Activated T-helper 2 cell treated with anti-CD3 and anti-CD28 coated beads, Interferon-gamma antibody, Interleukin-2, Interleukin-4, amounts not matched to agents 10 μg/mL and 5 μg/mL and 100 μg/mL, durations not matched to agents 14 hours and 24 hours and 36 hours (primary cell): ENCODE measurements around the gene C22orf15. TPM values are rescaled to one million over a fixed set of nuclear protein-coding genes. Genes with fewer than 3 reads are reported as not detected.

Source experiments
- DNase-seq: peaks from one replicate; pipeline ENCODE4 v3.0.0; 2021; ENCODE audit warnings: low spot score
- H3K27ac Mint-ChIP-seq: one replicate; pipeline ENCODE4 v1.8.0; 2021; ENCODE audit warnings: mixed read lengths
- H3K27me3 Mint-ChIP-seq: one replicate; pipeline ENCODE4 v1.8.0; 2021; ENCODE audit warnings: low read depth, mixed read lengths
- H3K36me3 Mint-ChIP-seq: one replicate; pipeline ENCODE4 v1.8.0; 2021; ENCODE audit warnings: low read depth, mixed read lengths
- H3K4me1 Mint-ChIP-seq: one replicate; pipeline ENCODE4 v1.8.0; 2021; ENCODE audit warnings: low read depth, mixed read lengths
- H3K4me3 Mint-ChIP-seq: one replicate; pipeline ENCODE4 v1.8.0; 2021; ENCODE audit warnings: low read depth, mild to moderate bottlenecking, moderate library complexity, mixed read lengths
- H3K9me3 Mint-ChIP-seq: one replicate; pipeline ENCODE4 v1.8.0; 2021; ENCODE audit warnings: mixed read lengths
- intact Hi-C: fragments of 100-400 bp; cut with micrococcal nuclease; formaldehyde crosslinking; loops from one replicate; pipeline ENCODE4 v1.15.1; 2023
- total RNA-seq: library from RNA; stranded (reverse); gene quantifications from 2 replicates; pipeline ENCODE4 v1.2.3, GENCODE V29; 2022

C22orf15 gene
- total RNA-seq, 1 donor from 2014 or later: 0.52 TPM

DNA sequence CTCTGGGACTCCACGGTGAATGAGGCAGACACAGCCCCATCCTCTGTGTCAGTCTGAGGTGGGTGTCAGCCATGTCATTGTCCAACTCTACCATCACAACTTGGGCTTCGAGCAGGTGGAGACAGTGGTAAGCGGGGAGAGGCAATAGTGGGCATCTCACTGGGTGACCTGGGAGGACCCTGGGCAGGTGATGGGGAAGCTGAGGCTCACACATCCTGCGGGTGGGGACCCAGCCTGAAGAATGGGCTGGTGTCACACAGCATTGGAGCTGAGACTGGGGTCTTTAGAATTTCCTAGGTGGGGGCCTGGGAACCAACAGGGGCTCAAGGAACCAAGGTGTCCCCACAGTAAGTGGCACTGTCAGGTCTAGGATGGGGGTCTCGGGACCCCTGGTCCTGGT, 16.9 kb downstream of the C22orf15 start:
- intact Hi-C loops: no loop called here
- Mint-ChIP-seq H3K27ac (no peak overlapping the region), H3K9me3 (no peaks in the 10 kb centered on the region), H3K4me3 (no peak overlapping the region), H3K36me3 (no peaks in the 10 kb centered on the region), H3K27me3 (peaks cover 3% of the 10 kb centered on the region), H3K4me1 (peaks cover 4% of the 10 kb centered on the region)
- DNase-seq: no peak

DNA sequence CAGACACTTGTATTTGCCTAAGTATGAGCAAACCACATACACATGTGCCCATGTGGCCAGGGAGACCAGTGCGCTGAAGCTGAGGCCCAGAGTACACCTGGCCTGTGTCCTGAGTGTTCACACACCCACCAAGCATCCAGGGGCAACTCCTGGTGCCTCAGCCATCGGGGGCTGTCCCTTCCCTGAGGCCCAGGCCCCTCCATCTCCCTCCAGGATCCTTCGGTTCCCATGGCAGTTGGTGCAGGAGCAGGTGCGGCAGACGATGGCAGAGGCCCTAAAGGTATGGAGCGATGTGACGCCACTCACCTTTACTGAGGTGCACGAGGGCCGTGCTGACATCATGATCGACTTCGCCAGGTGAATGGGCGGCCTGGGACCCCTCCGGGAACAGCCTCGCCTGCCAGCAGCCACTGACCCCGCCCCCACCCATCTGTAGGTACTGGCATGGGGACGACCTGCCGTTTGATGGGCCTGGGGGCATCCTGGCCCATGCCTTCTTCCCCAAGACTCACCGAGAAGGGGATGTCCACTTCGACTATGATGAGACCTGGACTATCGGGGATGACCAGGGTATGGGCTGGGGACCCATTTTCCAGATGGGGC, 17.5 kb downstream of the C22orf15 start:
- intact Hi-C loops: no loop called here
- no peak overlapping the region for H3K4me3 Mint-ChIP-seq
- no peak overlapping the region for H3K27ac Mint-ChIP-seq
- H3K27me3 Mint-ChIP-seq: no peaks in the 10 kb centered on the region
- peaks cover 4% of the 10 kb centered on the region for H3K4me1 Mint-ChIP-seq
- no peaks in the 10 kb centered on the region for H3K36me3 Mint-ChIP-seq
- DNase-seq: no peak
- H3K9me3 Mint-ChIP-seq: no peaks in the 10 kb centered on the region

DNA sequence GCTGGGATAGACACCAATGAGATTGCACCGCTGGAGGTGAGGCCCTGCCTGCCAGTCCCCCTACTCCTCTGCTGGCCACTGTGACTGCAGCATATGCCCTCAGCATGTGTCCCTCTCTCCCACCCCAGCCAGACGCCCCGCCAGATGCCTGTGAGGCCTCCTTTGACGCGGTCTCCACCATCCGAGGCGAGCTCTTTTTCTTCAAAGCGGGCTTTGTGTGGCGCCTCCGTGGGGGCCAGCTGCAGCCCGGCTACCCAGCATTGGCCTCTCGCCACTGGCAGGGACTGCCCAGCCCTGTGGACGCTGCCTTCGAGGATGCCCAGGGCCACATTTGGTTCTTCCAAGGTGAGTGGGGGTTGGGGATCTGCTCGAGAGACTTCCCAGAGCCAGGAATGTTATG, 18.3 kb downstream of the C22orf15 start:
- no peak for DNase-seq
- Mint-ChIP-seq H3K36me3 (no peaks in the 10 kb centered on the region), H3K4me3 (no peak overlapping the region), H3K27ac (no peak overlapping the region), H3K4me1 (peaks cover 4% of the 10 kb centered on the region), H3K27me3 (no peaks in the 10 kb centered on the region), H3K9me3 (no peaks in the 10 kb centered on the region)
- intact Hi-C loops: no loop called here

DNA sequence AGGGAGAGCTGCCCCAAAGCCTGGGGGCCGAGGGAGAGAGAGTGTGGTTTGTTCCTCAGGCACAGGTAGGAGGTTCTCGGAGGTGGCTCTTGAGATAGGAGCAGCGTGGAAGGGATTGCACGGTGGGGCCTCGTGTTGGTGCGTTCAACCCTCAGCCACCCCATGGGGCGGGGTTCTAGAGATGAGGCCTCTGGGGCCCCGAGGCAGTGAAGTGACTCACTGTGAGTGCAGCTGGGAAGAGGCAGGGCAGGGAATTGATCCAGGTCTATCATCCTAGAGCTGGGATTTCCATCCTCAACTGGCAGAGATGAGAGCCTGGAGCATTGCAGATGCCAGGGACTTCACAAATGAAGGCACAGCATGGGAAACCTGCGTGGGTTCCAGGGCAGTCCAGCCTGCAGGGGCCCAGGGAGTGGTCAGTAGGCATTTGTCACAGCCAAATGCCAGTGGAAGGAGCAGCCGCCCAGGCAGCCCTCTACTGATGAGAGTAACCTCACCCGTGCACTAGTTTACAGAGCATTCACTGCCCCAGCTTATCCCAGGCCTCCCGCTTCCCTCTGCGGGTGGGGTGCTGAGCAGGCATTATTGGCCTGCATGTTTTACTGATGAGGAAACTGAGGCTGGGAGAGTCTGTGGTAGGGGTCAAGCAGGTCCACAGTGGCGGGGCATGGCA, 18.9 kb downstream of the C22orf15 start:
- no peak for DNase-seq
- H3K4me1 Mint-ChIP-seq: peaks cover 9% of the 10 kb centered on the region
- no peaks in the 10 kb centered on the region for H3K27me3 Mint-ChIP-seq
- H3K4me3 Mint-ChIP-seq: no peak overlapping the region
- no peaks in the 10 kb centered on the region for H3K9me3 Mint-ChIP-seq
- H3K27ac Mint-ChIP-seq: no peak overlapping the region
- no peaks in the 10 kb centered on the region for H3K36me3 Mint-ChIP-seq
- intact Hi-C loops: no loop called here

DNA sequence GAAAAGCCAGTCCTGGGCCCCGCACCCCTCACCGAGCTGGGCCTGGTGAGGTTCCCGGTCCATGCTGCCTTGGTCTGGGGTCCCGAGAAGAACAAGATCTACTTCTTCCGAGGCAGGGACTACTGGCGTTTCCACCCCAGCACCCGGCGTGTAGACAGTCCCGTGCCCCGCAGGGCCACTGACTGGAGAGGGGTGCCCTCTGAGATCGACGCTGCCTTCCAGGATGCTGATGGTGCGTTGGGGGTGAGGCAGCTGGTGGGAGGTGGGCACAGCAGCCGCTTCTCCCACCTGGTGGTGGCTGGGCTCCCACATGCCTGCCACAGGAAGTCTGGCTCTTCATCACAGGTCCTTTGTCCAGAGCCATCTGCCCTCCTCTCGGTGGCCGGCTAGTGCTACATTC, 19.5 kb downstream of the C22orf15 start:
- intact Hi-C loops: no loop called here
- no peak overlapping the region for H3K27ac Mint-ChIP-seq
- peaks cover 10% of the 10 kb centered on the region for H3K4me1 Mint-ChIP-seq
- H3K4me3 Mint-ChIP-seq: no peak overlapping the region
- no peaks in the 10 kb centered on the region for H3K36me3 Mint-ChIP-seq
- no peaks in the 10 kb centered on the region for H3K27me3 Mint-ChIP-seq
- DNase-seq: no peak
- H3K9me3 Mint-ChIP-seq: no peaks in the 10 kb centered on the region

DNA sequence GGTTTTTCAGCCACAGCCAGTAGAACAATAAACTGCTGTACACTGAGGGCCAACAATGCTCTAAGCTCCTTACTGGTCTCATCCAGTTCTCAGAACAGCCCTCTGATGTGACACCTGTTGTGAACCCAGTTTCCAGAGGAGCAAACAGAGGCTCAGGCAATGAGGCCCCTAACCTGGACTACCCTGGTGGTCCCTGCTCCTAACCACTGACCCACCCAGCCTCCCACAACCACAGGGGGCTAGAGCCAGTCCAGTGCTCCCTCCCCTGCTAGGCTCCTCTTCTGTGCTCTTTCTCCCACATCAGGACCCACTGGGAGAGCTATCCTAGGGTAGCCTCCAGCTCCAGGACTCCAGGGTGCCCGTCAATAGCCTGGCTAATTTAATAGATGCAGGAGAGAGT, 19.9 kb downstream of the C22orf15 start:
- H3K27ac Mint-ChIP-seq: no peak overlapping the region
- H3K36me3 Mint-ChIP-seq: no peaks in the 10 kb centered on the region
- H3K4me1 Mint-ChIP-seq: peaks cover 12% of the 10 kb centered on the region
- no peaks in the 10 kb centered on the region for H3K9me3 Mint-ChIP-seq
- H3K27me3 Mint-ChIP-seq: no peaks in the 10 kb centered on the region
- DNase-seq: no peak
- no peak overlapping the region for H3K4me3 Mint-ChIP-seq
- intact Hi-C loops: no loop called here

DNA sequence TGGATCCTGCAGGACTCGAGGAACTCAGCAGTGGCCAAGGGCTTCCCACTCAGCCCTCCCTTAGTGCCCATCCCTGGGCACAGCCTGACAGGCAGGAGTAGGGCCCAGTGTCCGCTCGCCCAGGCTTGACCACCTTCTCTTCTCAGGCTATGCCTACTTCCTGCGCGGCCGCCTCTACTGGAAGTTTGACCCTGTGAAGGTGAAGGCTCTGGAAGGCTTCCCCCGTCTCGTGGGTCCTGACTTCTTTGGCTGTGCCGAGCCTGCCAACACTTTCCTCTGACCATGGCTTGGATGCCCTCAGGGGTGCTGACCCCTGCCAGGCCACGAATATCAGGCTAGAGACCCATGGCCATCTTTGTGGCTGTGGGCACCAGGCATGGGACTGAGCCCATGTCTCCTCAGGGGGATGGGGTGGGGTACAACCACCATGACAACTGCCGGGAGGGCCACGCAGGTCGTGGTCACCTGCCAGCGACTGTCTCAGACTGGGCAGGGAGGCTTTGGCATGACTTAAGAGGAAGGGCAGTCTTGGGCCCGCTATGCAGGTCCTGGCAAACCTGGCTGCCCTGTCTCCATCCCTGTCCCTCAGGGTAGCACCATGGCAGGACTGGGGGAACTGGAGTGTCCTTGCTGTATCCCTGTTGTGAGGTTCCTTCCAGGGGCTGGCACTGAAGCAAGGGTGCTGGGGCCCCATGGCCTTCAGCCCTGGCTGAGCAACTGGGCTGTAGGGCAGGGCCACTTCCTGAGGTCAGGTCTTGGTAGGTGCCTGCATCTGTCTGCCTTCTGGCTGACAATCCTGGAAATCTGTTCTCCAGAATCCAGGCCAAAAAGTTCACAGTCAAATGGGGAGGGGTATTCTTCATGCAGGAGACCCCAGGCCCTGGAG, 20.7 kb downstream of the C22orf15 start:
- Mint-ChIP-seq H3K4me1 (peaks cover 19% of the 10 kb centered on the region), H3K9me3 (no peaks in the 10 kb centered on the region), H3K27me3 (no peaks in the 10 kb centered on the region), H3K36me3 (no peaks in the 10 kb centered on the region), H3K4me3 (no peak overlapping the region), H3K27ac (no peak overlapping the region)
- intact Hi-C loops: no loop called here
- DNase-seq: no peak

DNA sequence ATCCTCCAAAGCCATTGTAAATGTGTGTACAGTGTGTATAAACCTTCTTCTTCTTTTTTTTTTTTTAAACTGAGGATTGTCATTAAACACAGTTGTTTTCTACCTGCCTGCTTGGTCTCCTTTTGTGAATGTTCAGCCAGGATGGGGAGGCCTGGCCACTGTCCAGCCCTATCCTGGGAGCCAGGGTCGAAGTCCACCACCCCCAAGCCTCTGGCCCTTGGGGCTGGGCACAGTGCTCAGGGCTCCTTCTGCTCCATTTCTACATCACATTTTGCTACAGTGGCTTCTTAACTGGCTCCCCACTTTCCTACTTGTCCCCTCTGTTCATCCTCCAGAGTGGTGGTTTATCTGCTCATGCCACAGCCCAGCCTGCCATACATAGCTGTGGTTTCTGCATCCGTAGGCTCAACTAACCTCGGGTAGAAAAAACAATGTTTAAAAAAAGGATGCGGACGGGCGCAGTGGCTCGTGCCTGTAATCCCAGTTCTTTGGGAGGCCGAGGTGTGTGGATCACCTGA, 21.5 kb downstream of the C22orf15 start:
- Mint-ChIP-seq H3K4me3 (no peak overlapping the region), H3K27ac (no peak overlapping the region), H3K9me3 (no peaks in the 10 kb centered on the region), H3K27me3 (no peaks in the 10 kb centered on the region), H3K36me3 (no peaks in the 10 kb centered on the region), H3K4me1 (peaks cover 19% of the 10 kb centered on the region)
- intact Hi-C loops: no loop called here
- no peak for DNase-seq

DNA sequence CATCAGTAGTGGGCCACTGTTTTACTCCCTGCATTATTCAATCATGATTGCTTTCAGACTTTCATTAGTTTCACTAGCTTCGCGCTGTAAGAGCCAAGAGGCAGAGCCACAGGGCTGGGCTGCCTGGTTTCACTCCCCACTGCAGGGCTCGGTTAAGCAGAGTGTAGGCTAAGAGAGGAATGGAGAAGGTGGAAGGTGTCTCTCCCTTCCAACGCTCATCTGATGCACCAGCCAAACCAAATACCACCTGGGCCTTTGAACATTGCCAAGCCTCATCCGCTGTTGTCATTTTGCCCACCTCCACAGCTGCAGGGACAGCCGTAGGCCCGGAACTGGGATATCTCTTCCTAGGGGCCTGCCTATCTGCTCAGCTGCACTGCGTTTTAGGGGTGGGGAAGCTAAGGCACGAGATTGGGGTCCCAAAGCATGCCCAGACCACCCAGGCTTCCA, 23.5 kb downstream of the C22orf15 start:
- H3K4me1 Mint-ChIP-seq: peaks cover 26% of the 10 kb centered on the region
- no peaks in the 10 kb centered on the region for H3K27me3 Mint-ChIP-seq
- peaks cover 6% of the 10 kb centered on the region for H3K36me3 Mint-ChIP-seq
- no peaks in the 10 kb centered on the region for H3K9me3 Mint-ChIP-seq
- peak overlapping the region; percentile 92 for H3K27ac Mint-ChIP-seq
- H3K4me3 Mint-ChIP-seq: peak overlapping the region; percentile 87
- no peak for DNase-seq
- intact Hi-C loops: loop anchor here (2.0 to 5.0 kb wide), 4 partner anchors 17 to 109 kb away; partner anchors contain the start of genes DERL3 and MIF

DNA sequence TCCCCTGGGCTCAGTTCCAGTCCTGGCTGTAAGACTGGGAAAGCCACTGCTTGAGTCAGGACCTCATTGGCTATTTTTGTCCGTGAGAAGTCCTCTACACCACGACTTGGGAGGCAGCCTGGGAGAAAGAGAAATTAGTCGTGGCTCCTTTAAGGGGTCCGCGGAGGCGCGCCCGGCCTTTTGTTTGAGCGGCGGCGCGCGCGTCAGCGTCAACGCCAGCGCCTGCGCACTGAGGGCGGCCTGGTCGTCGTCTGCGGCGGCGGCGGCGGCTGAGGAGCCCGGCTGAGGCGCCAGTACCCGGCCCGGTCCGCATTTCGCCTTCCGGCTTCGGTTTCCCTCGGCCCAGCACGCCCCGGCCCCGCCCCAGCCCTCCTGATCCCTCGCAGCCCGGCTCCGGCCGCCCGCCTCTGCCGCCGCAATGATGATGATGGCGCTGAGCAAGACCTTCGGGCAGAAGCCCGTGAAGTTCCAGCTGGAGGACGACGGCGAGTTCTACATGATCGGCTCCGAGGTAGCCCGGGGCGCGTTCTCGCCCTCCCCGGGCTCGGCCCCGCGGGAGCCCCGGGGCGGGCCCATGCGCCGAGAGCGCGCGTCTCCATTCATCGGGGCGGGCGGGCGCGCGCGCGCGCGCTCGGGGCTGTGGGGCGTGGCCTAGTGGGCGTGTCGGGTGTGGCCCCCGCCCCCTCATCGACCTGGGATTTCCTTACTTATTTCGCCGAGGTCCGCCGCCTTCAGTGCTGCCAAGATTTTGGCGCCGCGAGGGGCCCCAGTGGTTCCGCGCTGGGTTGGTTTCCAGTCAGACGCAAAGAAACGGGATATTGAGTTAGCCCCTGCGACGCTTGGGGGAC, 24.2 kb downstream of the C22orf15 start, which contains the start of gene SMARCB1:
Gene SMARCB1, plus strand, starts transcription at position 215 of the 848 bp plus-strand sequence. Its CDS starts 204 bp downstream, at position 419.
- H3K27me3 Mint-ChIP-seq: no peaks in the 10 kb centered on the region
- intact Hi-C loops: loop anchor here (2.0 to 5.0 kb wide), 4 partner anchors 18 to 108 kb away; partner anchors contain the start of genes DERL3 and MIF
- H3K9me3 Mint-ChIP-seq: no peaks in the 10 kb centered on the region
- peak within 1 kb of the TSS; percentile 92 for H3K27ac Mint-ChIP-seq
- peaks cover 26% of the 10 kb centered on the region for H3K4me1 Mint-ChIP-seq
- peaks cover 10% of the 10 kb centered on the region for H3K36me3 Mint-ChIP-seq
- H3K4me3 Mint-ChIP-seq: peak within 1 kb of the TSS; percentile 89
- peak; percentile 82 for DNase-seq

DNA sequence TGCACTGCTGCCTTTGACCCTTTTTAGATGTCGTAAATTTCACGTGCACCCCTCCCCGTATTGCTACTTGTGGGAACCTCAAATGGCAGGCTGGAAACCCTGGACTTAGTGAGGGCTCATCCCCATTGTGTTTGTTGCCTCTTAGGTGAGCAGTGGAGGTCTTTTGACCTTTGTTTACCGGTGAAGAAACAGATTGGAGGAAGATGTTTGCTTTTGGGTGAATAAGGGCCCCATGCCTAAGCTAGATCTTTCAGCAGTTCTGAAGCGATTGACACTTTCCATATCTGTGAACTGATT, 24.8 kb downstream of the C22orf15 start:
- intact Hi-C loops: loop anchor here (2.0 to 5.0 kb wide), 4 partner anchors 19 to 107 kb away; partner anchors contain the start of genes DERL3 and MIF
- no peaks in the 10 kb centered on the region for H3K9me3 Mint-ChIP-seq
- H3K4me1 Mint-ChIP-seq: peaks cover 26% of the 10 kb centered on the region
- DNase-seq: no peak
- peak overlapping the region; percentile 89 for H3K4me3 Mint-ChIP-seq
- H3K27ac Mint-ChIP-seq: peak overlapping the region; percentile 85
- H3K27me3 Mint-ChIP-seq: no peaks in the 10 kb centered on the region
- peaks cover 15% of the 10 kb centered on the region for H3K36me3 Mint-ChIP-seq

DNA sequence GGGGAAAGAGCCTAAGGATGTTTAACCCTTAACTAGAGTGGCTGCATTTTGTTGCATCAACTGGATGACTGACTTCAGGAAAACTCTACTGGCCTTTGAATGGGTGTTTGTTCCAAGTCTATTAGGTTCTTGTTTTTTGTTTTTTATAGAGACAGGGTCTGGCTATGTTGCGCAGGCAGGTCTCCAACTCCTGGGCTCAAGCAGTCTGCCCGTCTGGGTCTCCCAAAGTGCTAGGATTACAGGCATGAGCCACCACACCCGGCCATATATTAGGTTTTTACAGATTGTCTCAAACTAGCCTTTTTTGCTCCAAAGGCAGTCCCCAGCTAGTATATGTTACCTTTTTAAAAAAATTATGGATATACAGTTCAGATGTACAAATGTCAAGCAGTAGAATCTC, 25.1 kb downstream of the C22orf15 start:
- H3K9me3 Mint-ChIP-seq: no peaks in the 10 kb centered on the region
- H3K4me3 Mint-ChIP-seq: peak overlapping the region; percentile 89
- H3K4me1 Mint-ChIP-seq: peaks cover 26% of the 10 kb centered on the region
- intact Hi-C loops: loop anchor here (2.0 to 5.0 kb wide), 4 partner anchors 19 to 107 kb away; partner anchors contain the start of genes DERL3 and MIF
- H3K27me3 Mint-ChIP-seq: no peaks in the 10 kb centered on the region
- DNase-seq: no peak
- no peak overlapping the region for H3K27ac Mint-ChIP-seq
- H3K36me3 Mint-ChIP-seq: peaks cover 19% of the 10 kb centered on the region
